Spinal cord (tissue), 10 donors: ENCODE measurements around the gene MOSMO. TPM values are rescaled to one million over a fixed set of nuclear protein-coding genes. Genes with fewer than 3 reads are reported as not detected.

Experiments used
- DNase-seq, 6 donors: peaks; one replicate each; pipeline versions ENCODE4 v3.0.0 to v3.0.0-alpha.2; 2013 to 2015; ENCODE audit warnings: low spot score in 6 of 6, low read depth in 4 of 6
- H3K27ac ChIP-seq: one replicate; pipeline ENCODE4 v1.5.1; 2013; ENCODE audit warnings: low read depth, low read length, control low read depth
- H3K27me3 ChIP-seq: one replicate; pipeline ENCODE4 v1.6.1; 2013; ENCODE audit warnings: low read length; ENCODE audit not compliant: control insufficient read depth, insufficient read depth
- H3K36me3 ChIP-seq: one replicate; pipeline ENCODE4 v1.6.1; 2013; ENCODE audit warnings: low read length; ENCODE audit not compliant: control insufficient read depth, insufficient read depth
- H3K4me1 ChIP-seq: one replicate; pipeline ENCODE4 v1.6.1; 2013; ENCODE audit warnings: low read length; ENCODE audit not compliant: control insufficient read depth, insufficient read depth
- H3K4me3 ChIP-seq: one replicate; pipeline ENCODE4 v1.5.1; 2013; ENCODE audit warnings: low read depth, low read length, control low read depth
- H3K9me3 ChIP-seq: one replicate; pipeline ENCODE4 v1.6.1; 2013; ENCODE audit warnings: low read length; ENCODE audit not compliant: control insufficient read depth, insufficient read depth
- WGBS: methylation state at CpG from one replicate; pipeline ENCODE4 v1.1.5; 2013; ENCODE audit warnings: missing lambda C conversion rate; ENCODE audit not compliant: insufficient coverage; 5-methylcytosine and 5-hydroxymethylcytosine counted together
- polyA plus RNA-seq, 2 donors: library from polyadenylated mRNA; unstranded; fragments of 120-200 nt; gene quantifications; one replicate each; pipeline ENCODE4 v1.2.1, GENCODE V29; 2013; ENCODE audit not compliant: insufficient read length in 2 of 2
- total RNA-seq, 2 donors: library from RNA; depleted of rRNA in 1 of 2; stranded (reverse); fragments of 120-200 nt in 1 of 2; fragments of >200 nt in 1 of 2; gene quantifications; one replicate each; pipeline versions ENCODE4 v1.2.3 to v1.2.4, GENCODE V29; 2013 to 2014
- donor health status: healthy.

MOSMO gene
- total and polyA plus RNA-seq, 4 donors = 19.3 to 43.1 (median 26.6) TPM

- no peaks in the 10 kb centered on the region for H3K27me3 ChIP-seq
- no peaks in the 10 kb centered on the region for H3K9me3 ChIP-seq
- no peak overlapping the region for H3K27ac ChIP-seq
- H3K4me1 ChIP-seq = no peaks in the 10 kb centered on the region
- DNase-seq = no peak
- peaks cover 25% of the 10 kb centered on the region for H3K36me3 ChIP-seq
- H3K4me3 ChIP-seq = no peak overlapping the region
- WGBS = 100% methylated on average over 1 of the region's 3 CpGs
These were observed 23.8 kb upstream of the MOSMO start for GRCh38 chr16:21984062-21984461.

- Histone ChIP-seq H3K27me3 (no peaks in the 10 kb centered on the region), H3K4me1 (no peaks in the 10 kb centered on the region), H3K36me3 (peaks cover 14% of the 10 kb centered on the region), H3K27ac (no peak overlapping the region), H3K4me3 (no peak overlapping the region), H3K9me3 (no peaks in the 10 kb centered on the region)
- DNase-seq = no peak
These were observed 22.4 kb upstream of the MOSMO start for GRCh38 chr16:21985524-21985923.

GRCh38 chr16:21986692-21987246 is 21.1 kb upstream of the MOSMO start:
- Histone ChIP-seq H3K27me3 (no peaks in the 10 kb centered on the region), H3K9me3 (no peaks in the 10 kb centered on the region), H3K36me3 (peaks cover 9% of the 10 kb centered on the region), H3K4me3 (no peak overlapping the region), H3K27ac (no peak overlapping the region), H3K4me1 (no peaks in the 10 kb centered on the region)
- 90% methylated on average over 4 of the region's 4 CpGs for WGBS
- no peak for DNase-seq

GRCh38 chr16:21987498-21987897 is 20.4 kb upstream of the MOSMO start:
- Histone ChIP-seq H3K4me1 (no peaks in the 10 kb centered on the region), H3K9me3 (no peaks in the 10 kb centered on the region), H3K4me3 (no peak overlapping the region), H3K27me3 (no peaks in the 10 kb centered on the region), H3K36me3 (peaks cover 4% of the 10 kb centered on the region), H3K27ac (no peak overlapping the region)
- DNase-seq = no peak
- WGBS = 94% methylated on average over 2 of the region's 2 CpGs

- no peak for DNase-seq
- Histone ChIP-seq H3K27me3 (no peaks in the 10 kb centered on the region), H3K27ac (no peak overlapping the region), H3K9me3 (no peaks in the 10 kb centered on the region), H3K36me3 (no peaks in the 10 kb centered on the region), H3K4me1 (no peaks in the 10 kb centered on the region), H3K4me3 (no peak overlapping the region)
- 87% methylated on average over 3 of the region's 5 CpGs for whole genome bisulfite sequencing
These were observed 18.8 kb upstream of the MOSMO start for GRCh38 chr16:21989133-21989532.

GRCh38 chr16:21989751-21990150 is 18.2 kb upstream of the MOSMO start:
- H3K27me3 ChIP-seq = no peaks in the 10 kb centered on the region
- H3K27ac ChIP-seq = no peak overlapping the region
- no peaks in the 10 kb centered on the region for H3K36me3 ChIP-seq
- 100% methylated on average over 2 of the region's 2 CpGs for WGBS
- no peaks in the 10 kb centered on the region for H3K9me3 ChIP-seq
- no peak overlapping the region for H3K4me3 ChIP-seq
- no peak for DNase-seq
- H3K4me1 ChIP-seq = no peaks in the 10 kb centered on the region

GRCh38 chr16:21990381-21990944 is 17.4 kb upstream of the MOSMO start:
- Histone ChIP-seq H3K4me3 (no peak overlapping the region), H3K27me3 (no peaks in the 10 kb centered on the region), H3K4me1 (no peaks in the 10 kb centered on the region), H3K9me3 (no peaks in the 10 kb centered on the region), H3K27ac (no peak overlapping the region), H3K36me3 (no peaks in the 10 kb centered on the region)
- DNase-seq = peak in 1 of 6 donors; percentile 56
- WGBS = no CpG with 5 or more reads among the region's 3 CpGs

- H3K36me3 ChIP-seq = no peaks in the 10 kb centered on the region
- no CpG with 5 or more reads among the region's 6 CpGs for WGBS
- no peak overlapping the region for H3K27ac ChIP-seq
- H3K4me1 ChIP-seq = no peaks in the 10 kb centered on the region
- H3K9me3 ChIP-seq = no peaks in the 10 kb centered on the region
- DNase-seq = no peak
- no peaks in the 10 kb centered on the region for H3K27me3 ChIP-seq
- no peak overlapping the region for H3K4me3 ChIP-seq
These were observed 16.3 kb upstream of the MOSMO start for GRCh38 chr16:21991621-21992020.

GRCh38 chr16:21994856-21995465 is 12.9 kb upstream of the MOSMO start:
- 100% methylated on average over 2 of the region's 13 CpGs for WGBS
- DNase-seq = no peak
- H3K36me3 ChIP-seq = no peaks in the 10 kb centered on the region

More at GRCh38 chr16:21994856-21995465, 12.9 kb upstream of the MOSMO start:
- no peak overlapping the region for H3K4me3 ChIP-seq
- no peaks in the 10 kb centered on the region for H3K27me3 ChIP-seq
- H3K4me1 ChIP-seq = no peaks in the 10 kb centered on the region
- H3K27ac ChIP-seq = no peak overlapping the region
- H3K9me3 ChIP-seq = no peaks in the 10 kb centered on the region
